GM21825 (cell line): ENCODE data around the gene BCAR3.

Experiments used
- ATAC-seq: cut with Tn5 transposase; IDR thresholded peaks from one replicate; pipeline ENCODE4 v1.9.1; 2021; ENCODE audit warnings: mild to moderate bottlenecking, moderate library complexity; ENCODE audit not compliant: unreplicated experiment

BCAR3 gene

DNA sequence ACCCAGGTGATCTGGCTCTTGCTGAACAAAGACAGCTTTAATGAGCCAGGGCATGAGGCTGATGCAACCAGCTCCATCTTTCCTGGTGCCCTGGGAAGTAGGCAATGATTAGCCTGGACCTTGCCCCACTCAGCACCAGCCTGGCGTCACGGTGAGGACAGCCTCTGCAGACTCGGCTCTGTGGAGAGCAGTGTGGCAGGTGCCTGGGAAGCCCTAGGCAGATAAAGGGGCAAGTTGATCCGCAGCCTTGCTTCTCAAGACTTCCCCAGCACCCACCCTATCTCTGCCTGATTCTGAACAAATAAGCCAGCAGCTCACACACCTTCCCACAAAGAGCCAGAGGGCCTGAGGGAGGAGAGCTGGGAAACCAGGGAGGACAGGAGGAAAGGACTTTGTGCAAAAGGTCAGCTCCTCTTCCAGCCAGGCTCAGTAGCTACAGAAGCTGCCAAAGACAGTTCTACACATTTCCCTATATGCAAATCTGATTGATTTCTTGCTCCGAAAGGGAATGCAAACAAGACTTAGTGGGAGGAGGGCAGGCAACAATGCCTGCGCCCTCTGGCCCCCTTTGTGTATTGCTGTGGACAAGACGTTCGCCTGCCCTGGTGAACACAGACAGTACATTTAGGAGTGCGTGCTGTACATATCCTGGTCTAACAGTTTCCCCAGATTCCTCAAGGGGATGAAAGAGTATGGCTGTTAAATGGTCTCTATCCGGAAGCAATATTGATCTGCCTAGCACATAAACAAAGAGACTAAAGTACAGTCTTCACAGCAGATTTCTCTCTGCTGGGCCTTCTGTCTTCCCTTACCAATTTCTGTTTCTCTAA lies 63.8 kb downstream of the BCAR3 start:
- ATAC-seq, result no peak

DNA sequence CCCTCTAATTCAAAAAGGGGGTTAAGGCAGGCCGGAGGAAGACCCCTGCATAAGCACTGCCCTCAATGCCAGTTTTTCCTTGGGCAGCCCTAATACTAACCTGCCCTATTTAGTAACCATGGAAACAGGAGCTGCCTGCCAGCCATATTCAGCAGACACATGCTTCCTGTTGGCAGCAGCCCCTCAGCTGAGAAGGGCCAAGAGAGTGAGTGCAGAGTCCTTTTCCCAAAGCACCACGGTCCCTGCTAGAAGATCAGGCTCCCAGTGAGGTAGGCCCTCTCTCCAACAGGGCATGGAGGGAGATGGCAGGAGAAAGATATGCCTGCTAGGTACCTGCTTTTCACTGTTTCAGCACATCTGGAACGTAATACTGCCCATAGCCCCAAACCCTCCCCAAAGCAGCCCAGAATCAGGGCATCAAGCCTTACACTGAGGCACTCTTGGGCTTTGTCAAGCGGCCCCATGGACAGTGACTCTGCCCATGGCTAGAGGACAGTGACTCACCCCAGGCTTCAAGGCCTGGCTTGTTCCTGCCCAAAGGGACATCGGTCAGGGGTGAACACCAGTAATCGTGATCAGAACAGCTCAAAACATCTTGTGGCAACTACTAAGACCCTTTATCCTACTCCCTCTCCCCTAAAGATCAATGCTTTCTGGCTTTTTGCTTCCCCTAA lies 64.5 kb downstream of the BCAR3 start:
- ATAC-seq, result no peak

DNA sequence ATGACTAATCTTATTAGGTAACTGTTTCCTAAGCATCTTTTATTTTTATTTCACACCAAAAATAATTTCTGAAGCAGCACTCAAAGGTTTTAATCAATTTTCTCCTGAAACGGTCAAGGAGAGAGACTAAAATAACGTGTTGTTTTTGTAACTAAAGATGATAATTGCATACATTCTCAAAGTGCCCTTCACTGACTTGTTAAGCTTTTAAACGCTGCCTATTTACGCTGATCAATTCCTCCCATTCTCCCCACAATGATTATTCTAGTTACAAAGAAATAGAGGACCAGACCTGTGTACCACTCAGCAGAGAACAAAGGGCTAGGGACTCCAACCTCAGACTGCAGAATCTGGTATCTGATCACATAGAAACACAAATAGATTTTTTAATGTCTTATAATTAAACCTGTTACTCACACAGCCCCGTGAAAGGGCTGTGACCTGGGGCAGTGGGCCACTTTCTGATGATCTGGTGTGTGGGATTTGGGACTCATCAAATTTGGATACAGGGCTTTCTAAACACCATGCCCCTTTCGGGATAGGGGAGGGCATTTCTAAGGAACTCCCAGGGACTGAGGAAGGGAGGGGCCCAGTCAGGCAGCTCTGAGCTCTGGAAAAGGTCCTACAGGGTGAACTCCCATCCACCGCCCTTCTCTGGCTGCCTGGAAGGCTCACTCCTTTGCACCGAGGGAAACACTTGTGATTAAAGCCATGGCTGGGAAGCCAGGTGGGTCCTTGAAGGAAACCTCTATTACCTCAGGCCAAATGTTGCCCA lies 65.2 kb downstream of the BCAR3 start:
- ATAC-seq, result no peak

DNA sequence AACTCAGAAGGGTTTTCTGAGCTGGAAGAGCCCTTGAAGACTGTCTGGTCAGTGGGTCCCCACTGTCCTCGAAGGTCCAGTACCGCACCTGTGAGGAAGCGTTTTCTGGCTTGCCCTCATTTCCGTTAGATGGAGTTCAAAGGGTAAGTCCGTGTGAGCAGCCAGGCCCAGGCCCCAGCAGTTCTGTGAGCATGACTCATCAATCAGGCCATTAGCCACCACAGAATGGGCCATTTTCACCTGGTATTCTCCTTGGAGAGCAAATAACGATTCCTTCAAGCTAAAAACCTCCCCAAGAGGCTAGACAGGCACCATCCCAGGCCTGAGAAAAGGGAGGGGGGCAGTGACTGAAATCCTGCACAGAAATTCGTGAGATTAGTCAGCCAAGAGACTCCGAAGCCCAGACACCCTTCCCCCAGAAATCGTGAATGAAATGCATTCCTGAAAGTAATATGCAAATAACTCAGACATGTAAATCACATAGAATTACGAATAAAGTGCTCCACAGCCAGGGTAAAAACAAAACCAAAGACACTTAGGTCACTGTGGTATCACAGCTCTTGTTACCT lies 66.0 kb downstream of the BCAR3 start:
- peak; percentile 65 for ATAC-seq

DNA sequence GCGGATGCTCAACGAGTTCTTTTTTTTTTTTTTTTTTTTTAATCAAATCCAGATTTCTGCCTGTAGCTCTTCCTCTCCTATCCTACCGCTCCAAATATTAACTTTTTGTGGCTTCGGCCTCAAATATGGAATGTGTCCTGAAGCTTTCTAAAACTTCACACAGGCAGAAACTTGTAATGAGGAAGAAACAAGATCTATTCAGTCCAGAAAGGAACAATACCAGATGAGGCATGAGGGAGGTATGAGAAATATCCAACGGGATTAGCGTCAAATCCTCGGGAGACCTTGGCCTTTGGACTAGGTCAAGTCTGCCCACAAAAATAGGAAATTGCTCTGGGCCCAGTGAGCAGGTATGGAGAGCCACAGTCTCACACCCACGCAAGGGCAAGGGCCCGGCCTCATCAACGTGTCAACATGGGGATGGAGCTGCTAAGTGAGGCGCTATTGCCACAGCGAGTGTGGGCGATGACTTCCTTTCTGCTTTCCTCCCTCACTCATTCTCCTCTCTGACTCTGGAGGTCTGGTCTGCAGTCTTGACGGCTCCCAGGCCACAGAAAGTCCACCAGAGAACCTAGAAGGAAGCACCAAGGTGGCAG lies 66.6 kb downstream of the BCAR3 start:
- peak; percentile 31 for ATAC-seq

DNA sequence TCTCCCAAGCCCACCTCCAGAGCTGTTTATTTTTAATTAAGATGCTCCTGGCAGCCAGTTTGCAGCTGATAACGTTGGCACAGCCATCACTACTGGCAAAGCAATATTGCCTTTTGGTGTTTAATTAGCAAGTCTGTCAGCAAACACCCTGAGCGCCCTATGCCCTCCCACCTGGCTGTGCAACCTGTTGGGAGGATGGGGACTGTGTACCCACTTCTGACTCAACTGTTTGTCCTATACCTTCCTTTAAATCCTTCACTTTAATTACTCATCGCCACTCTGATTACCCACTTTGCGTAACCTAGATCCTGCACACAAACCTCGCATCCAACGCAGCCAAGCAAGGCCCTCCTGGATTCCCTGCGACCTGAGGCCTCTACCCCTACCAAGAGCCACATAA lies 67.1 kb downstream of the BCAR3 start:
- no peak for ATAC-seq

DNA sequence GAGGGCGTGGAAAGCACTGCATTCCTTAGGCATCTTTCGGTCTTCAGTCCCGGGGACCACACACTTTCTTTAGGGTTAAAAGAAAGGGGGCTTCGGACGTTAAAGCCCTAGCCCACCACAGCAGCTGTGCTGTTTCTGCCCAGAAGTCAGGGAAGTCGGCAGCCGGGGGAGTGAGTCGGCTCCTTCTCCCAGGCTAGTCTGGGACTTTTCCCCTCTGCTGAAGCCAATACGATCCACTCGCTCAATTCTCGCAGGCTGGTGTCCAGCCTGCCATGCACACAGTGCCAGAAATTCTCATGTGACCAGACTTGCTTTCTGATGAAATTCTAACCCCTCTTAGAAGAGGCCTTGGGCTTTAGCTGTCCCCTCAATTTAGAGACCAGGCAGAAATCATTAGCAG lies 67.7 kb downstream of the BCAR3 start:
- ATAC-seq, result no peak

DNA sequence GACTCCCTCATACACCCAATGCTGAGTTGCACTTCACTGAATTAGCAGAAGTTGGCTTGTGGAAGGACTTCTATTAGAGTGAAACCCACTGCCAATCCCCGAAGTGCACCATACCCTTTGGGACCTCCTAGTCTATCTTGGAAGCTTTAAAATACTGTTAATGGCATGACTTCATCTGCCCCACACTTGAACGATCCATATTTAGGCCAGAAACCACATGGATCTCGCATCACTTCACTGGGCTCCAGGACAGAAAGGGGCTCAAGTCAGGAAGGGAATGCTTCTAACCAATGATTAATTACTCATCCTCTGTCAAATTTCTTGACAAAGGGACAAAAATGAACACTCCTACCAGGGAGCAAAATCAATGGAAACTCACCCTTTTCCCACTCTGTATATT lies 69.1 kb downstream of the BCAR3 start:
- no peak for ATAC-seq

DNA sequence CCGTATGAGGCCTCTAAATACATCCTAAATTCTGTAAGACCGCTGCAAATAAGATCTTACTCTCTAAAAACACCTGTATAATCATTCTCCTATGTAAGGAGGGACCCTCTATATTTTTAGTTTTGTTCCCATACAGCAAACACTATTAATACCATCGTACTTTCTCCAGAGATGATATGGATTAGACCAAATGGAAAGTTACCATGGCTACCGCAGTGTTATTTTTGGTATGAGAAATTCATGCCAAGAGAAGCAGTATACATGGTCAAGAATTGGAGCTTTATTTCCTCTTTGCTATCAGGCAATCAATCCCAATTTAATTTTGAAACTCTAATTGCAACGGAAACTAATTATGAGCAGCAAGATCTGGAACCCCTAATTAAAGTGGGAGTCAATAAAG lies 70.0 kb downstream of the BCAR3 start:
- no peak for ATAC-seq

DNA sequence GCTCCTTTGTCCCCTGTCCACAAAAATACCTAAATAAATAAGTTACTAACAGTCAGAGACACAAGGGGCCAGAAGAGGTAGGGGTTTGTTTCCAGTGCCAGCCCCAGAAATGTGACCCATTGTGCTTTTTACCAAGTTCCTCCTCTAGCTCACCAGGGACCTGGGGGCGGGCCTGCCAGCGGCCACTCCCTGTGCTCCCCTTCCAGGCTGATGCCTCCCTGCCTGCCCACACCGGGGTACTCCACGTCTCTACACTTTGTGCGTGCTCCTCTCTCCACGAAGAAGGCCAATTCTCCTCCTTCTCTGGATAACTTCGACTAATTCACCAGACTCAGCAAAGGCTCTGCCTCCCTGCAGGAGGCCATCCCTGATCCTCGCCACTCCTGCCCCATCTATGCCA lies 72.1 kb downstream of the BCAR3 start:
- ATAC-seq, result no peak

DNA sequence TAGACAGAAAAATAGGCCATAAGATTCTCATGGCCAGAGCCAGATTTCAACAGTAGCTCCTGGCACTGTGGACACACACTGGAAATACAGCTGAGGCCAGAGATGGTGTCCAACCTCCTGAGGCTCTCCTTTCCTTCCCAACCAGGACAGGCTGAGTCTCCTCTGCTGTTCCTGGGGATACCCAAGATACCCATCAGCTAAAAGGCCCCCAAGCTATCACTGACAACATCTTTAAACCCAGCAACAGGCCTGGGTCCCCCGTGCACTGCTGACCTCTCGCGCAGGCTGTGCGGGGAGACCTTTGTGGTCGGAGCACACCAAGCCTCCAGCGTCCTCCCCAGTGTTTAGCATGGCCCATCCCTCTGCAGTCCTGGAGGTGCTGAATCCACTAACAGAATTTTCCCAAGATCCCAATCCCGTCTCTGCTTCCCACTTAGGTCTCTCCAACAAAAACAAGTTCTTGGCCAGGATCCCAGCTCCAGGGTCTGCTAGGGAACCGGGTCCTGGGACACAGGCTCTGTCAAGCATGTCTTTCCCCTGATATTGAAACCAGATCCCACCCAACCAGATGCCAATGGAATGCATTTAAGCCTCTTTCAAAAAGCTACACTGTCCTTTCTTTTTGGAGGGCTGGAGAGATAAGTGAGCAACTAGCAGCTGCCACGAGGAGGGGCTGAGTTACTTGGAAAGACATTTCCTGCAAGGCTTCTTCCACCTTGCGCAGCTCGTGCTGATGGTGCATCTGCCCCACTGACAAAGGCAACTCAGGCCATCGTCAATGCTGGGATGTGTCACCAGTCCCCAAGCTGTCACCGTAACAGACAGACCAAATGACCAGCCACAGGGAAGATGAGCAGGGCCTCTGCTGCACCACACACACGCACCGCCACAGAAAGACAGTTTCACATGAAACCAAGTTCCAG lies 73.2 kb downstream of the BCAR3 start:
- no peak for ATAC-seq

DNA sequence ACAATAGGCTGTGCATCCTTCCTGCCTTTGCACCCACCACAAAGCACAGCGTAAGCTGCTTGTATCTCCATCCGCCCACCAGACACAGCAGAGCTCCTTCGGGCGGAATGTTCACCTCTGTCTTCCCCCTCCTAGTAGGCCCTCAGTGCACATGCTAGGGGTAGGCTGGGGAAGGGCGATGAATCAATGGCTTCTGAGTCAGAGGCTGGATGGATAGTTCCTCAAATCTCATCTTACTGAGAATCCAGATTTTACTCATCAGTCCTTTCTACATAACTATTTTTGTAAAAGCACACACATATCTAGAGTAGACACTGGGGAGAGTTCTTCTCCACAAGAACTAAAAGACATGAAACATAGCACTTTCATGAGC lies 73.8 kb downstream of the BCAR3 start:
- peak; percentile 92 for ATAC-seq

DNA sequence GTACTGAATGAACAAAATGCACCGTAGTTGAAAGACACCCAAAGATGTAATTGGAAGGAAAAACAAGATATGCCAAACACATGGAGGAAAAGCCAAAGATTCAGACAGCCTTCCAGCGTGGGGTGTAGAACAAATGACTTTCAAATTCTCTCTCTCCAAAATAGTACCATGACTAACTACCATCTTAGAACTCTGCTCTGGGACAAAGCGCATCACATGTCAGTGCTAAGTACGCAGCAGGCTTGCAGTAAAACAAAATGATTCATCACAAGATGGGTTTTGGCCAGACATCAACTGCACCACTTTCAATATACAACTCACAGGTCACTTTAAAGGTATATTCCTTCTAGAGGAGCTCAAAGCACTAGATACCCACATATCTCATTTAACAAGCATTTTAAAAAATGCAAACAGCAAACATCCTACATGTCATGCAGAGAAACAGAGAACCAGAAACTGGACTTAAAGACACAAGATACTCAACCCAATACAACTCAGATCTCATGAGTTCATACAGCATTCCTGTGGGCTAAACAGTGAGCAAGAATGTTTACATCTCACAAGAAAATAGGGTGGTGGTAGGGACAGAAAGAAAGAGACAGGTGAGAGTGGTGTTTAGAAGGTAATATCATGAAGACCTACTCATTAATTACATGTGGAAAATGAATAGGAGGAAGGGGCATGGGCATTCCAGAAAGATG lies 75.7 kb downstream of the BCAR3 start:
- no peak for ATAC-seq

DNA sequence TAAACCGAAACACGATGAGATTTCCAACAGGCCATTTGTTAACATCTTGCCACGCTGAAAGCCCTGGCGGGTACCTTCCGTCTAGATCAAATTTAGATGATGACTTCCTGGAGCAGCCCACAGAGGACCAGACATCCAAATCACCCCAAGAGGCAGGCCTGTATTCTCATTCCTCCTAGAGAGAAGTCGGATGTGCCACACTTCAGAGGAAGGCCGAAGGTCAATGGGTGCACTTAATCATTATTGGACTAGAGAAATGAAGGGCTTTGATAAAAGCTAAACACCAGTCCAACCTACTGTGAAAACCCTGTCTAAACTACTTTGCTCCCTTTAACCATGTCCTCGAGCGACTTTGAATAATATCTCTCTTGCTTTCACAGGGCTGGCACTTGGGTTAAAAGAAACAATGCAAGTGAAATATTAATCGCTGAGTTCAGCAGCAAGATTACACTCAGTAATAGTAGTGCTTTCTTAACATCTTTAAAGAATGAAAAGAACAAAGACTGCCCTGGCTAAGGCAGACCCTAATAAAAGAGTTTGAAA lies 76.5 kb downstream of the BCAR3 start:
- ATAC-seq, result no peak

DNA sequence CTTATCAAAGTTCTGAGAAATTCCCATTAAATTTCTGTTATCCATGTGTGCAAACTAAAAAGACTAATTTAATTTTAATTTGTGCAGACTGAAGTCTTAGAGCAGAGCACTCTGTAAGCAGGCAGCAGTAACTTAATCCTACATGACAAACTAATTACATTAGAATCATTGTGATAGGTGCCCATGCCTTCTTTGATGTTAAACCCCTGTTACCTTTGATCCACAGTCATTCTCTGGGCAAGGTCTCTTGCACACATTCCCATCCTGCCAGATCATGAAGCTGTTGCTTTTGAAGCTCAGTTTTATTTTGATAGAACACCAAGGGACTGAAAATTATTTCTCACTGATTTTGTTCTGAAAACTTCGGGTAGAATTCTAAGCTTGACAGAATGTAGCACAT lies 77.2 kb downstream of the BCAR3 start:
- ATAC-seq, result no peak

DNA sequence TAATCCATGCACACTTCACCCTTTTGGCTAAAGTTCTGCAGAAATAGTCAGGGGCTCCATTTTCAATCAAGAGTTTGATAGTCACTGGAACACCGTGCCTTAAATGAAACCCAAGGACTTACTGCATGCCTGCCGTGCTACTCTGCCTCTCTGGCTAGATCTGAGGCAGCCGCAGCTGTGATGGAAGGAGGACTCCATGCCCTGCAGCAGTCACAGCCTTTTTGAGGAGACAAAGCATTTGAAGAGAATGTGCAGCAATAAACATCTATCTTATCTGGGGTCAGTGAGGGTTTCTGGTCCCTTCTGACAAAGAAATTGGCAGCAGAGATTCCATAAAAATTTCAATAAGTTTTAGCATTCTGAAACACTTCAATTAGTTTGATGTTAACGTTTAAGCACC lies 78.0 kb downstream of the BCAR3 start:
- no peak for ATAC-seq

DNA sequence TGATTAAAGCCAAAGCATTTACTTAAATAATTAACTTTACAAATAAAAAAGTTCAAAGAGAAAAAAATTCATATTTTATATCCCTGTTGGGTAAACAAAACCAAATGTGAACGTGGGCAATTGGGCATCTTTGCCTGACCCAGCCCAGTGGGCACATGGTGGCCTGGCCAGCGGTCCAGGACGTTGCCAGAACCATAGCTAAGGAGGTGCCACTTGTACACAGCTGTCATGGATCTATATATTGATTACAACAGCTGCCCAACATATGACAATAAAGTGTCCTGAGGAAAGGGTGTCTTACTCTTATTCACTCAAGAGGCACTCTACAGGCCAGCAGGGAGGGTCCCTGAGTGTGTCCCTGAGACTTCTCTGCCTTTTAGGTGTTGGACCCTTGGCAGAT lies 78.5 kb downstream of the BCAR3 start:
- no peak for ATAC-seq

DNA sequence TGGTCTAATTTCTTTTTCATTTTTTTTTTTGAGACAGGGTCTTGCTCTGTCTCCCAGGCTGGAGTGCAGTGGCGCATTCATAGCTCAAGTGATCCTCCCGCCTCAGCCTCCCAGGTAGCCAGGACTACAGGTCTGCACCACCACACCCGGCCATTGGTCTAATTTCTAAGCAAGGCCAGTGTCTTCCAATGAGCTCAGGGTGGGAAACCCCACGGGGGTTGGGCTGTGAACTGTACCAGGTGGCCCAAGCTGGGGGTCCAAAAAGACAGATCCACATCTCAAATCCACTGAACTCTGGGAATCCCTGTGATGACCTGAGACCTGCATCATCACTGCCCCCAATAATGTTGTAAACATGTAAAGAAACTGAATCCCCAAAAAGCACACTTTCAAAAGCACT lies 79.5 kb downstream of the BCAR3 start:
- ATAC-seq, result no peak

DNA sequence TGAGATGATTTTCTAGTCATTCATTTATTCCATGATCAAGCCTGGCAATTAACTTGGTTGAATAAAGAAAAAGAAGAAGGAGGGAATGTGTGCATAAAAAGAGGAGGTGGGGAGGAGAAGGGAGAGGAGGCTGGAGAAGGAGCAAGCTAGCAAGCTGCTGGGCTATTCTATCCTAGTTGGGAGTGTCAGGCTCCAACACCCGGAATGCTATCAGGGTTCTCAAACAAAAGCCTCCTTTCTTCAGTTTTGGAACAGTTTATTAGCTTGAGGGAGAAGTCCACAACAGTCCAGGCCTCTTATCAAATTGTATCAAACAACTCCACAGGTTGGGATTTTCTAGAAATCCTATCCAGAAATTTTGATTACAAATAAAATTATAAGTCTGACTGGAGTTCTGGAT lies 80.0 kb downstream of the BCAR3 start:
- ATAC-seq, result no peak
